Measurements from ENCODE around the gene SLC35G1.
A peak's percentile ranks its signal among the peaks of the same experiment; 100 is the strongest.

SLC35G1 gene, protein sequence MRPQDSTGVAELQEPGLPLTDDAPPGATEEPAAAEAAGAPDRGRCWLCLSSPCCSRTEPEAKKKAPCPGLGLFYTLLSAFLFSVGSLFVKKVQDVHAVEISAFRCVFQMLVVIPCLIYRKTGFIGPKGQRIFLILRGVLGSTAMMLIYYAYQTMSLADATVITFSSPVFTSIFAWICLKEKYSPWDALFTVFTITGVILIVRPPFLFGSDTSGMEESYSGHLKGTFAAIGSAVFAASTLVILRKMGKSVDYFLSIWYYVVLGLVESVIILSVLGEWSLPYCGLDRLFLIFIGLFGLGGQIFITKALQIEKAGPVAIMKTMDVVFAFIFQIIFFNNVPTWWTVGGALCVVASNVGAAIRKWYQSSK

DNA sequence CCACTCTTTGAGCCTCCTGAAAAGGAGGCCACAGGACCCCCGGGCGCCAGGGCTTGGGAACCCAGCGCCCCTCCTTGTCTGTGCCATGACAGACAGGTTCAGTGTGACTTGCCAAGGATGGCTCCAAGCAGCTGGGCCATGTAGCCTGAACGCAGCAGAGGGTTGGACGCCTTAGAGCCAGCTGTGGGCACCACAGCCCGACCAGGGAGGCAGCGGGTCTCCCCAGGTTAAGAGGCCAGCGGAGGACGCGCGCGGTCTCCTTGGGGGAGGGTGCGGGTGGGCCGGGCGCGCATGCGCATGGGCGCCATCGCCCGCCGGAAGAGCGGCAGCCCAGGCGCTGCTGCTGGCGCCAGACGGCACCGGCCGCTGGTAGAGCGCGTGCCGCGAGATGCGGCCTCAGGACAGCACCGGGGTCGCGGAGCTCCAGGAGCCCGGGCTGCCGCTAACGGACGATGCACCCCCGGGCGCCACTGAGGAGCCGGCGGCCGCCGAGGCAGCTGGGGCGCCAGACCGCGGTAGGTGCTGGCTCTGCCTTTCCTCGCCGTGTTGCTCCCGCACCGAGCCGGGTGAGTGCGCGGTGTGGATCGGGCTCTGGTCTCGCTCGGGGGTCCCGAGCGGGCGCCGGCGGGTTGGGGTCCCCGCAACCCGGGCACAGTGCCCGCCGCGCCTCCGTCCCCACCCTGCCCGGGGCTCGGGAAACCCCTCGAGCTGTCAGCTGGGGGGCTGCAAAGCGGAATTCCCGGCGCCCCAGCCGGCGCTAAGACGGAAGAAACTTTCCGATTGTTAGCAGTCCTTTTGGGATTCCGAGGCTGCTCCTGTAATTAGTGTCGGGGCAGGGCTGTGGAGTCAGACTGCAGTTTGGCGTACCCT is at the start of gene SLC35G1:
Gene SLC35G1, plus strand, starts transcription at position 333 of the 870 bp plus-strand sequence. Its CDS starts 56 bp downstream, at position 389.
- peak; percentile 71 for DNase-seq (ENCODE audit: low spot score)

DNA sequence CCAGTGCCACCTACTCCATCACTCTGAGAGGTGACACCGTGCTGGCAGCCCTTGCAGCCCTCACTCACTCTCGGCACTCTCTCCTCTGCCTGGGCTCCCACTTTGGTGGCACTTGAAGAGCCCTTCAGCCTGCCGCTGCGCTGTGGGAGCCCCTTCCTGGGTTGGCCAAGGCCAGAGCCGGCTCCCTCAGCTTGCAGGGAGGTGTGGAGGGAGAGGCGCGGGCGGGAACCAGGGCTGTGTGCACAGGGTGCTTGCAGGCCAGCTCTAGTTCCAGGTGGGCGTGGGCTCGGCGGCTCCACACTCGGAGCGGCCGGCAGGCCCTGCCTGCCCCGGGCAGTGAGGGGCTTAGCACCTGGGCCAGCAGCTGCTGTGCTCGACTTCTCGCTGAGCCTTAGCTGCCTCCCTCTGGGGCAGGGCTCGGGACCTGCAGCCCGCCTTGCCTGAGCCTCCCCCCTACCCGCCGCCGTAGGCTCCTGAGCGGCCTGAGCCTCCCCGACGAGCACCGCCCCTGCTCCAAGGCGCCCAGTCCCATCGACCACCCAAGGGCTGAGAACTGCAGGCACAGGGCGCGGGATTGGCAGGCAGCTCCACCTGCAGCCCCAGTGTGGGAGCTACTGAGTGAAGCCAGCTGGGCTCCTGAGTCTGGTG is 48.7 kb upstream of the SLC35G1 start:
- no peak for DNase-seq (ENCODE audit: low spot score)

DNA sequence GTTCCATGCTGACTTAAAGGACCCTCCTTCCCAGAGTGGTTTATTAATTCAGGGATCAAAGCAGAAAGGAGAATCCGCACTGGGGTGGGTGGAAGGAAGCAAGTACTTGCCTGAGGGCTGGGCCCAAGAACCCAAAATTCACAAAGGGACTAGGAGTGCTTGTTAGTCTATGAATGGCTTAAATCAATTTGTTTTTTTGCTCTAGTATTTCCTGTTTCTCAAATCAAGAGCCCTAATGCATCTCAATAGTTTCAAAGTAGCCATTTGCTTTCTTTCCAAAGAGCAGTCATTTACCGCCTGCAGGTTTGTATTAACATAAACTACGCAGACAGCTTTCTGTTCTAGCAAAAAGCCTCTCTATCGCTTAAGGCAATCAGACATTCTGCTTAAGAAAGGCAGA is 44.2 kb upstream of the SLC35G1 start:
- no peak for DNase-seq (ENCODE audit: low spot score)

DNA sequence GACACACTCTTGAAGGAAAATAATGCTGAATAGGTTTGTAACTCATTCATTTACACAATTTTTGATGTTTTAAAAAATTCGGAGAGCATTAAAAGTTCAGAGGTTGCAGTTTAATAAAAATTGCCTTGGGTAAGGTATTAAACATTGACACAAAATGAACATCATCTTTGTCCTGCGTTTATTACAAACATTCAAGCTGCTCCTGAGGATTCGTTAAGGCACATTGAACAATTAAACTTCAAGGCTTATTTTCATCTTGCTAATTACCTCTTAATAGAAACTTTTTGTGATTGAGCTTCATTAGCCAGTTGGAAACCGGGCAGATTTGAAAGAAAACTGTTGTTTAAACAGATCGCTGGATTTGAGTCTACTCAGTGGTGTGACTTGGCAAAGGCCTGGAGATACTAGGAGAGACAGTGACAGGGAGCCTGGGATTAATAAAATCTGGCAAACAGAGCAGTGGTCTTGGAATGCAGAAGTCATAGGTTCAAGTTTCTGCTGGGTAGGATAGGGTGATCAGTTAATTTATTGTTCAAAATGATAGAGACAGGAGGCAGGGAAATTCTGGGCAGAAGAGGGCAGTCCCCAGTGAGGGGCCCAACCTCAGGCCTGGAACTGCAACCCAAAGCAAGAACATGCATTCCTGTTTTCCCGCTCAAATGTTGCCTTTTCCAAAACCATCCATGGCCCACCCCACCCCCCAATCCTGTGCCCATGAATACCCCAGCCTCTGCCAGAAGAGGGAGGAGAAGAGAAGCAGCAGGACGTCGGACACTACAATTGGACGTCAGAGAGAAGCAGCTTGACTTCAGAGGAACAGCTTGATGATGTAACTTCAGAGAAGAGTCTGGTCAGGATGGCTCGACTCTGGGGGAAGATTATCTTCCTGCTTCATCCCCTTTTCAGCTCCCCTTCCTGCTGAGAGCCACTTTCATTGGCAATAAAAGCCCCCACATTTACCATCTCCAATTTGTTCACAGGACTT is 43.5 kb upstream of the SLC35G1 start:
- no peak for DNase-seq (ENCODE audit: low spot score)

DNA sequence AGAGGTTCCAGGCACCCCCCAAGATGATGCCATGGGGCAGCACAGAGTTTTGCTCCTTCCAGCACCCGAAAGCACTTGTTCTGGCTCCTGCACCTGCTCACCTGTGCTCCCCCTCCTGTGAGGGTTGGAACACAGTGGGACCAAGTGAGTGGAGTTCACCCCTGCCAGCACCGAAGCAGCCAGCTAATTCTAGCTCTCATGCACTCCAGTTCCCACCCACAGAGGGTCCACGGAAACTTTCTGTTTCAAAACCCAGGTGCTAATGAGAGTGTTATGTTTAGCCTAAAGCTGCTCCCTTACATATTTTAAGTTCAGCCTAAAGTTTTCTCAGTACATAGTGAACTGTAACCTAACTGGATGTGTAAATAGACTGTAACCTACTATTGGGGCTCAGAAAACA is 42.6 kb upstream of the SLC35G1 start:
- DNase-seq (ENCODE audit: low spot score): no peak

GRCh38 chr10:93852476-93853095 is 41.2 kb upstream of the SLC35G1 start:
- DNase-seq (ENCODE audit: low spot score): no peak

GRCh38 chr10:93854975-93855374 is 38.8 kb upstream of the SLC35G1 start:
- no peak for DNase-seq (ENCODE audit: low spot score)

GRCh38 chr10:93856349-93857145 is 37.2 kb upstream of the SLC35G1 start:
- DNase-seq (ENCODE audit: low spot score): no peak

GRCh38 chr10:93859049-93859655 is 34.6 kb upstream of the SLC35G1 start:
- peak; percentile 7 for DNase-seq (ENCODE audit: low spot score)

DNA sequence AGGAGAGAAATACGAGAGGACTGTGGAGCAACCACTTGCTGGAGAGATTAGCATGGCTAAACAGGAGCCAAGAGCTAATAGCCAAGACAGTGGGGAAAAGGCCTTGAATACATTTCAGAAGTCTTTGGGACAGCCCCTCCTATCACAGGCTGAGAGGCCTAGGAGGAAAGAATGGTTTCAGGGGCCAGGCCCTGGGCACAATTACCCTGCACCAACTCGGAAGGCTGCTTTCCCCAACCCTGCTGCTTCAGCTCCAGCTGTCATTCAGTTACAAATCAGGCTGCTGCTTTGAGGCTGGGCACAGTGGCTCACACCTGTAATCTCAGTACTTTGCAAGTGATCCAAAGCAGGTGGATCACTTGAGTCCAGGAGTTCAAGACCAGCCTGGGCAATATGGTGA is 32.0 kb upstream of the SLC35G1 start:
- no peak for DNase-seq (ENCODE audit: low spot score)

DNA sequence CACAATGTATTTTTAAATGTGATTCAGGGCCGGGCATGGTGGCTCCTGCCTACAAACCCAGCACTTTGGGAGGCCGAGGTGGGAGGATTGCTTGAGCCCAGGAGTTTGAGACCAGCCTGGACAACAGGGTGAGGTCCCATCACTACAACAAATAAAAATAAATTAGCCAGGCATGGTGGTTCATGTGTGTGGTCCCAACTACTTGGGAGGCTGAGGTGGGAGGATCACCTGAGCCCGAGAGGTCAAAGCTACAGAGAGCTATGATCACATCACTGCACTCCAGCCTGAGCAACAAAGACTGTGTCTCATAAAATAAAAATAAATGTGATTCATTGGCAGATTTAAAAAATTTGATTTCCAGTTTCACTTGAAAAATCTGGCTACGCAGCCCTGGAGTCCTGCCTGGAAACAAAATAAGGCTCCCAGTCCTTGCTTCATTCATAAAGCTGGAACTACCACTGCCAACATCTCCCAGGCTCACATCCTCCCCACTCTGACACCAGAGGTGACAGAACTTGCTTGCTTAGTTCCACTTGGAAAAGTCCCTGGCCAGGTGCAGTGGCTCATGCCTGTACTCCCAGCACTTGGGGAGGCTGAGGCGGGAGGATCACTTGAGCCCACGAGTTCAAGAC is 27.9 kb upstream of the SLC35G1 start:
- no peak for DNase-seq (ENCODE audit: low spot score)

DNA sequence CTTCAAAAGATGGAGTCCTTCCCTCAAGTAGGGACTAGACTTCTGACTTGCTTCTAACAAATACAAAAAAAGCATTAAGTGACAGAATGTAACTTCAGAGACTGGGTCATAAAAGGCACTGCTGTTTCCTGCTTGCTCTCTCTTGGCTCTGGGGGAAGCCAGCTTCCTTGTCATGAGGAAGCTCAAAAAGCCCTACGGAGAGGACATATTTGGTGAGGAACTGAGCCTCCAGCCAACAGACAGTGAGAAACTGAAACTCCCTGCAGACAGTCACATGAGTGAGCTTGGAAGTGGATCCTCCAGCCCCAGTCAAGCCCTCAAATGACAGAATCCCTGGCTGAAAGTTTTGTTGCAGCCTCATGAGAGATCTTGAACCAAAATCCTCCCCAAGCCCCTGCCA is 26.3 kb upstream of the SLC35G1 start:
- DNase-seq (ENCODE audit: low spot score): no peak

- DNase-seq (ENCODE audit: low spot score): no peak
Measured at GRCh38 chr10:93871671-93872204, 22.0 kb upstream of the SLC35G1 start.

DNA sequence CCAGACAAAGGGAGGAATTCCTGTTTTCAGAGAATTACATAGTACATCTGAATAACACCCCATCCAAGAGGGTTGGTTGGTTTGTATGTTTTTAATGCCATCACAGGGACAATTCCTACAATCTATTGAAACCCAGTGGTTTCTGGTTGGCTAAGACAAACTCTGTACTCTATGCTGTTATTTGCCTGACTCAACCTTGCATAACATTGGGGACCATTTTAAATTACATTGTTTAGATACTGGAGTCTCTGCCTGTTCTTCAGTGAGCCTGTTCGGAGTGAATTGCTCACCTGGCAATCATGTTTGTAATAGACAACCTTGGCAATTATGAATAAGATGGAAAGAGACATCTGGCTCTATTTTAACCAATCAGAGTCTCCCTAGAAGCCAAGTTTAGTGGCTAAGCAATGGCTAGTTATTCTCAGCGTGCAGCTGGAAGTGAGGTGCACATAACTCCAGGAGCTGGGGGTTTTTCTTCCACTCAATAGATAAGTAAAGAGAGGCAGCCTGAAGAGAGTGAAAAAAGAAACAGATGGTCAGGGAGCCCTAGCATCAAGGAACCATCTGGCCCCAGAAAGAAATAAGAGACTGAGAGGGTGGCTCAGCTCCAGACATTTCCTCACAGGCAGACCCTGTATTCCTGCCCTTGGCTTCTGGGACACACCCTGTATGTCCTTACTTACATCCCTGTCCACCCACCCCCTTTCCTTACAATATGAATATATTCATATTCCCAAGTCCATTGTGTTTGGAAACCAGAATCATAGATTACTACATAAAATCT is 21.2 kb upstream of the SLC35G1 start:
- DNase-seq (ENCODE audit: low spot score): no peak

DNA sequence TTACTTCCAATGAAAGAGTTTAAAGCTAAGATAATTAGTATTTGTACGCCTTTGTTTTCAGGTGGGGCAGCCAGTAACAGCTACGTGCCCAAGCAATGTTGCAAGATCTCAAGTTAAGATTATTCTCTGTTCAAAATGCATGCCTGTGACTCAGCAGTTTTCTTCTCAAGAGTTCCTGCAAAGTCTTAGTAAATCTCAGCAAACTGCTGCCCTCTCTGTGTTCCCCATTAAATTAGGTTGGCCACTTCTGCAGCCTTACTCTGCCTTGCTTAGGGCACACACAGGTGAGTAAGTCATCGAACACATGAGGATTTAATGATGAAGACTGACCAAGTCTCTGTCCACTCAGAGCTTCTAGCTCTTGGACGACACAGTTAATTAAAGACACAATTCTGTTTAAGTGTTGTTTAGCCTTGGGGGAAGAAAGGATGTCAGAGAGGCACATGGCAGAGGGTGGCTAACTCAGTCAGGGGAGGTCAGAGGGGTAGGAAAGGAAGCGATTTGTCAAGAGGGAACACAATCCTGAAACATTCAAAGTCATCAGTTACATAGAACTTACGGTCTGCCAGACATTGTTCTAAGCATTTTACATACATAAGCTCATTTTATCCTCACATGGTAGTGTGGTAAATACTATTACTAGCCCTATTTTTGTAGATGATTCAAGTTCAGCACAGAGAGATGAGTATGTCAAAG is 20.2 kb upstream of the SLC35G1 start:
- no peak for DNase-seq (ENCODE audit: low spot score)

GRCh38 chr10:93874309-93875031 is 19.3 kb upstream of the SLC35G1 start:
- DNase-seq (ENCODE audit: low spot score): no peak

DNA sequence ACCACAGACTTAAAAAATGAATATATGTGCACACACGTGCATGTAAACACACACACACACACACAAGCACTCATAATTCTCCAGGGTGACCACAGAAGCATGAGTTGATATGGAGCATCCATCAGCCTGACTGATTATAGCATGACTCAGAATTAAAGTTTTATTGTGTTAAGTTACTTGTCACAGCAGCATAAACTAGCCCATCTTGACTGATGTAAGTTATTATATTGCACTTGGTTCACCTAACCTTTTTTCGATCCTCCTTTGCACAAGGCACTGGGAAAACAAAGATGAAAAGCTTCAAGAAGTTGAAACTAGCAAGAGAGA is 18.8 kb upstream of the SLC35G1 start:
- no peak for DNase-seq (ENCODE audit: low spot score)

Measured in CD4-positive, alpha-beta T cell treated with Interleukin-2 at 100 ng/mL for 4 hours (primary cell).